GM12865 (cell line): ENCODE results near the gene PARS2.

ENCODE experiments used
- DNase-seq: peaks from one replicate; pipeline ENCODE4 v3.0.0; 2010; ENCODE audit warnings: low read depth
- H3K4me3 ChIP-seq: 2 replicates; pipeline ENCODE4 v1.5.1; 2011; ENCODE audit warnings: mild to moderate bottlenecking, low read depth, low read length, control low read depth
- CTCF ChIP-seq: IDR thresholded peaks from 2 replicates; pipeline ENCODE4 v1.5.1; 2011; ENCODE audit warnings: low read length, control low read depth, low read depth, inconsistent platforms; ENCODE audit not compliant: insufficient read depth; ENCODE audit errors: missing control alignments

The PARS2 gene

DNA sequence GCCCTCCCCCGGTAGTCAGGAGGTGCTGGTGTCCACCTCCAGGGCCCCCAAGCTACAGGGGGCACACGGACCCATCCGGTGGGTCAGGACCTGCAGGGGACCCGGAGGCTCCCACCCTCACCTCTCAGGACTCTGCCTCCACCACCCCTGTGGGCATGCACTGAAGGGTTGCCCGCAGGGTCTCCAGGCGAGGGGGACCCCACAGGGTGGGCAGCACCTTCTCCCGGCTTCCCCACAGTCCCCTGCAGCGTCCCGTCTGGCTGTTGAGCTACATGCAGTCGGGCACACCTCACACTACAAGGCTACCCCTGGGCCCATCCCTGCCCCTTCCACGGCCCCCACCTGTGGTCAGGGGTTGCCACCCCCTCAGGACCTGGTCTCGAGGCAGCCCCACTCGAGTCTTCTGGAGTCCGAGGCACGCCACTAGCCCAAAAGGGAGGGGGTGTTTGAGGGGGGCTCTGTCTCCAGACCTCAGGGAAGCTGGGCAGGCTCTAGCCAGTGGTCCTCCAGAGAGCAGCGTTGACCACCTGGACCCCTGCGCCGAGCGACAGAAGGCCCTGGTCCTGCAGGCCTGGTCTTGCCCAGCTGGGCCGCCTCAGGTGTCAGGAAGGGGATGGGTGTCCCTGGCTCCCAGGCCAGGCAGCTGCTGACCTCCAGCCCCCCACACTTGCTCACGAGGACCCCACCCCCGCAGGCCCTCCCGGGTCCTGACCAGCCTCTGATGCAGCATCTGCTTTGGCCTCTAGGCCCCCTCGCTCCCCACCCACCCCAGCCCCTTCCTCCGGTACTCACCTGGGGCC lies 9.6 kb downstream of the PARS2 start:
- TF ChIP-seq CTCF: no peak
- no peak overlapping the region for H3K4me3 ChIP-seq
- no peak for DNase-seq

- DNase-seq: no peak
- H3K4me3 ChIP-seq: no peak overlapping the region
- no peak for TF ChIP-seq CTCF
Observed at GRCh38 chr1:54754045-54754444, 10.3 kb downstream of the PARS2 start.

DNA sequence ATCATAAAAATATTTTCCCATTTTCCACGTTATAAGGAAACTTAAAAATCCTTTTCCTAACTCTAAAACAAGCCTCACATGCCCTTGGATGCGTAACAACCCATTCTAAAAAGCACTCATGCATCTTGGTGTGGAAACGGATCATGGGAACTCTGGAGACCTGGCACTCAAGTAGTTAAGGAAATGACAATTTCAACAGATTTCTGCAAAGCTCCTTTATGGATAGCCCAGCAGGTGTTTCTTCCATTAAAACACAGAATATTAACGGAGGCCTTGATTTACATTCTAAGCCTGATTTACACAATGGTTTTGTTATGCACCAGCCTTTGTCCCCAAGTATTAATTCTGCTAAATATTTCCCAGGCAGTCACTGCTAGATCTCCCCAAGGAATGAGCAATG lies 12.9 kb downstream of the PARS2 start:
- no peak overlapping the region for H3K4me3 ChIP-seq
- no peak for TF ChIP-seq CTCF
- no peak for DNase-seq

- DNase-seq: no peak
- no peak for TF ChIP-seq CTCF
- no peak overlapping the region for H3K4me3 ChIP-seq
Observed at GRCh38 chr1:54750596-54750995, 13.7 kb downstream of the PARS2 start.

GRCh38 chr1:54748094-54748835 lies 16.1 kb downstream of the PARS2 start:
- H3K4me3 ChIP-seq: no peak overlapping the region
- no peak for TF ChIP-seq CTCF
- no peak for DNase-seq

DNA sequence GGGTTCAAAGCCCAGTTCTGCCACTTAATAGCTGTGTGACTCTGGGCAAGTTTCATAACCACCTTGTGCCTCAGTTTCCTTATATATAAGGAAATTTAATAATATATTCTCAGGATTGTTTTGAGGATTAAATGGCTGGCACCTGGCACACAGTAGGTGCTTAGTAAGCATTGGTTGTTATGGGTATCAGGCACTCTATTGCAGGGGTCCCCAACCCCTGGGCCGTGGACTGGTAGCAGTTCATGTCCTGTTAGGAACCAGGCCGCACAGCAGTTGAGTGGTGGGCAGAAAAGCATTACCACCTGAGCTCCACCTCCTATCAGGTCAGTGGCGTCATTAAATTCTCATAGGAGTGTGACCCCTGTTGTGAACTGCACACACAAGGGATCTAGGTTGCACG lies 18.5 kb downstream of the PARS2 start:
- DNase-seq: no peak
- H3K4me3 ChIP-seq: no peak overlapping the region
- TF ChIP-seq CTCF: no peak
